ENCODE data around the gene RRP12. TPM values are rescaled to one million over a fixed set of nuclear protein-coding genes. Genes with fewer than 3 reads are reported as not detected.

Gene RRP12
- total RNA-seq, 1 donor, result 15.9 TPM

DNA sequence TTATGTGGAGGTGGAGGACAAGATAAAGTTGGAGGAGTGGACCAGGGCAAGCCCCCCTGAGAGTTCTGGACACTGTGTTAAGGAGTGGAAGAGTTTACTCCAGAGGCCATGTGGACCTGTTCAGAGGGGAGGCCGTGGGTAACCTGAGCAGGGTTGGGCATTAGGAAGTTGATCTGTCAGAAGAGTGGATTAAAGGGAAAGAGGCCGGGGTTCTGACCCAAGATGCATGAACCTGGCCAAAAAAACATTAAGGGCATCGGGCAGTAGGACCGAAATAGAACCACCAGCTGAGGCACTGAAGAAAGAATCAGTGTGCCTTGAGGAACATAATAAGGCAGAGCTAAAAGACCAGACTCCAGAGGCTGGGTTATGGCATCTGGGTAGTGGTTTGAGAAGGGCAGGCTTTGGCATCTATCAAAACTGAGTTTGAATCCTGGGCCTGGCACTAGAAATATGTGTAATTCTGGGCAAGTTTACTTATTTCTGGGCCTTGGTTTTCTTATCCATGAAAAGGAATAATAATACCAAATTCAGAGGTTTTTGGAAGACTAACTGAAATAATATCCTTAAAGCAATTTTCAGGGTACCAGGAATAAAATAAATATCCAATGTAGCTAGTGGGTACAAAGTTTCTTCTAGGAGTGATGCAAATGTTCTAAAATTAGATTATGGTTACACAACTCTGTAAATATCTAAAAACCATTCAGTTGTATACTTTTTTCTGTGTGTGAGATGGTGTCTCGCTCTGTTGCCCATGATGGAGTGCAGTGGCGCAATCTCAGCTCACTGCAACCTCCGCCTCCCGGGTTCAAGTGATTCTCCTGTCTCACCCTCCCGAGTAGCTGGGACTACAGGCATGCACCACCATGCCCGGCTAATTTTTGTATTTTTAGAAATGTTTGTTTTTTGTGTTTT, 93.0 kb downstream of the RRP12 start:
- H2AFZ ChIP-seq (ENCODE audit: low read length), result no peak overlapping the region
- H3K9me3 ChIP-seq (ENCODE audit: low read depth, low read length), result no peaks in the 10 kb centered on the region
- no peak overlapping the region for H3K27ac ChIP-seq (ENCODE audit: low read depth, low read length)
- H3K79me2 ChIP-seq (ENCODE audit: insufficient read depth, low read length), result no peaks in the 10 kb centered on the region
- H4K20me1 ChIP-seq (ENCODE audit: insufficient read depth, low read length), result no peaks in the 10 kb centered on the region
- DNase-seq (ENCODE audit: insufficient read length, low spot score, missing footprints), result no peak
- H3K36me3 ChIP-seq (ENCODE audit: insufficient read depth, low read length), result no peaks in the 10 kb centered on the region
- H3K4me1 ChIP-seq (ENCODE audit: insufficient read depth, low read length), result no peaks in the 10 kb centered on the region
- H3K4me2 ChIP-seq (ENCODE audit: insufficient read depth, low read length), result no peak overlapping the region
- TF ChIP-seq CTCF (IDR thresholded peaks at IDR 0.05; ENCODE audit: extremely low read depth, low read depth, low read length), result no peak
- H3K27me3 ChIP-seq (ENCODE audit: insufficient read depth, low read length), result no peaks in the 10 kb centered on the region
- H3K4me3 ChIP-seq (ENCODE audit: insufficient read depth, low read length), result no peak overlapping the region

GRCh38 chr10:97307441-97307840, 93.7 kb downstream of the RRP12 start:
- H3K4me1 ChIP-seq (ENCODE audit: insufficient read depth, low read length), result no peaks in the 10 kb centered on the region
- H2AFZ ChIP-seq (ENCODE audit: low read length), result no peak overlapping the region
- H3K27ac ChIP-seq (ENCODE audit: low read depth, low read length), result no peak overlapping the region
- H3K9me3 ChIP-seq (ENCODE audit: low read depth, low read length), result no peaks in the 10 kb centered on the region
- H3K27me3 ChIP-seq (ENCODE audit: insufficient read depth, low read length), result no peaks in the 10 kb centered on the region
- H4K20me1 ChIP-seq (ENCODE audit: insufficient read depth, low read length), result no peaks in the 10 kb centered on the region
- no peak overlapping the region for H3K4me2 ChIP-seq (ENCODE audit: insufficient read depth, low read length)
- TF ChIP-seq CTCF (IDR thresholded peaks at IDR 0.05; ENCODE audit: extremely low read depth, low read depth, low read length), result no peak
- H3K36me3 ChIP-seq (ENCODE audit: insufficient read depth, low read length), result no peaks in the 10 kb centered on the region
- H3K79me2 ChIP-seq (ENCODE audit: insufficient read depth, low read length), result no peaks in the 10 kb centered on the region
- H3K4me3 ChIP-seq (ENCODE audit: insufficient read depth, low read length), result no peak overlapping the region
- DNase-seq (ENCODE audit: insufficient read length, low spot score, missing footprints), result peak; percentile 61

Small RNA genes within 50 kb of the gene (small RNA-seq; reads per million reads assigned to genes)
- not detected for gene RF00019

Other genes starting within 250 kb of the RRP12 start
- gene SLIT1, start 215.4 kb downstream of the RRP12 start, total RNA-seq, result under 0.01 TPM in 1 of 2 replicates, not detected in the other
- 7.7 and 8.7 TPM in 2 replicates for gene ARHGAP19, start 108.7 kb downstream of the RRP12 start, total RNA-seq
- 3.3 and 3.8 TPM in 2 replicates for gene FRAT1, start 82.1 kb downstream of the RRP12 start, total RNA-seq
- 8.0 and 9.4 TPM in 2 replicates for gene FRAT2, start 66.6 kb downstream of the RRP12 start, total RNA-seq
- 256 and 330 TPM in 2 replicates for gene PGAM1, start 24.9 kb upstream of the RRP12 start, total RNA-seq
- gene EXOSC1, start 44.7 kb upstream of the RRP12 start, total RNA-seq, result 40.2 and 47.4 TPM in 2 replicates
- 39.8 and 45.1 TPM in 2 replicates for gene ZDHHC16, start 44.8 kb upstream of the RRP12 start, total RNA-seq
- gene MMS19, start 97.1 kb upstream of the RRP12 start, total RNA-seq, result 60.4 and 63.0 TPM in 2 replicates
- gene UBTD1, start 97.6 kb upstream of the RRP12 start, total RNA-seq, result 29.0 and 32.7 TPM in 2 replicates
- gene ANKRD2, start 171.4 kb upstream of the RRP12 start, total RNA-seq, result 0.29 and 0.72 TPM in 2 replicates
- gene HOGA1, start 183.0 kb upstream of the RRP12 start, total RNA-seq, result 1.4 and 2.7 TPM in 2 replicates
- gene C10orf62, start 188.4 kb upstream of the RRP12 start, total RNA-seq, result 0.29 and 0.36 TPM in 2 replicates
- 4.0 and 7.7 TPM in 2 replicates for gene MORN4, start 232.2 kb upstream of the RRP12 start, total RNA-seq
- gene PI4K2A, start 239.3 kb upstream of the RRP12 start, total RNA-seq, result 23.5 and 28.9 TPM in 2 replicates

All from osteoblast (primary cell).